ENCODE results near the gene ID4.

ID4 gene

DNA sequence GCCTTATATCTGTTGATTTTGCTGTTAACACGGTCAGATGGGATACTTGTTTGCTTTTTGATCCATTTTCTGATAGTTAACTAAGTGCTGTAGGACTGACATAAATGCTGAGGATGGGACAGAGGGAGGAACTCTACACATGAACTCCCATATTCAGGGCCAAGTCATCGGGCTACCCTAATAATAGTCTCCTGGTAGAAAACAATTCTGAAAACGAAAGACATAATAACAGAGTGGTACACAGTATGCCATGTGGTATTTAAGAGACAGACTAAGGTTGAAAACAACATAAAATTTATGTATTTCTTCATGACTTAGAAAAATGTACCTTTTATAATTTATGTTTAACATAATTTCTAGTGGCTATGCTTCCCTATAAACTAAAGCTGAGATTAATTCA, 12.0 kb downstream of the ID4 start:
- no peak overlapping the region for H3K23ac ChIP-seq (ENCODE audit: low read length)
- H4K8ac ChIP-seq (ENCODE audit: low read depth, low read length): no peak overlapping the region
- no peak overlapping the region for H4K91ac ChIP-seq (ENCODE audit: low read depth, low read length)
- no peak overlapping the region for H3K18ac ChIP-seq (ENCODE audit: low read length)
- H4K12ac ChIP-seq (ENCODE audit: low read depth, low read length): no peak overlapping the region
- H2BK12ac ChIP-seq (ENCODE audit: low read length): no peak overlapping the region
- no peaks in the 10 kb centered on the region for H3K27me3 ChIP-seq (ENCODE audit: insufficient read depth, low read length)
- H3K79me1 ChIP-seq (ENCODE audit: low read length): peaks cover 9% of the 10 kb centered on the region
- H2AK5ac ChIP-seq (ENCODE audit: low read length): no peak overlapping the region
- peaks cover 10 to 16% of the 10 kb centered on the region in 2 experiments for H3K4me1 ChIP-seq (ENCODE audit: control insufficient read depth in 1 of 2, insufficient read depth in 2 of 2, low read length in 2 of 2)
- no CpG with 5 or more reads among the region's 3 CpGs for WGBS (ENCODE audit: extremely low coverage, insufficient coverage, insufficient read length)
- DNase-seq: no peak
- H3K4me2 ChIP-seq (ENCODE audit: low read length): no peak overlapping the region
- no peak overlapping the region for H2BK5ac ChIP-seq (ENCODE audit: low read depth, low read length, poor library complexity)
- no peaks in the 10 kb centered on the region for H3K9me3 ChIP-seq (ENCODE audit: insufficient read depth, low read depth, low read length)
- H3K4ac ChIP-seq (ENCODE audit: low read depth, low read length): no peak overlapping the region
- H3K79me2 ChIP-seq (ENCODE audit: control insufficient read depth, insufficient read depth, low read length, poor library complexity): no peaks in the 10 kb centered on the region
- no peak overlapping the region for H2BK120ac ChIP-seq (ENCODE audit: insufficient read depth, low read length, poor library complexity)
- H3K4me3 ChIP-seq (ENCODE audit: low read depth, low read length): no peak overlapping the region
- H2AFZ ChIP-seq (ENCODE audit: insufficient read depth, low read length, poor library complexity): no peak overlapping the region
- H3K9ac ChIP-seq (ENCODE audit: low read length): no peak overlapping the region
- H3K14ac ChIP-seq (ENCODE audit: low read length): no peak overlapping the region
- no peak overlapping the region for H3K27ac ChIP-seq (ENCODE audit: low read depth, low read length)
- H3K36me3 ChIP-seq (ENCODE audit: control insufficient read depth in 1 of 2, insufficient read depth in 2 of 2, low read length in 2 of 2): no peaks in the 10 kb centered on the region

DNA sequence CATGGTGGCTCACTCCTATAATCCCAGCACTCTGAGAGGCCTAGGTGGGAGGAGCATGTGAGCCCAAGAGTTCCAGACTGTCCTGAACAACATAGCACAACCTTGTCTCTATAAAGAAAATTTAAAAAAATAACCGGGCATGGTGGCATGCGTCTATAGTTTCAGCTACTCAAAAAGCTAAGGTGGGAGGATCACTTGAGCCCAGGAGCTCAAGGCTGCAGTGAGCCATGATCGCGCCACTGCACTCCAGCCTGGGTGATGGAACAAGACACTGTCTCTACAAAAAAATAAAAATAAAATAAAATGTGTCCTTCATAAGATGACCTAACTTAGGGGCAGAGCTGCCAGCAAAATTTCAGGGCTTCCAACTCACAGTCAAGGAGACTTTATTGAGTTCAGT, 12.6 kb downstream of the ID4 start:
- Histone ChIP-seq H3K4me3 (ENCODE audit: low read depth, low read length) (no peak overlapping the region), H2BK120ac (ENCODE audit: insufficient read depth, low read length, poor library complexity) (no peak overlapping the region), H4K8ac (ENCODE audit: low read depth, low read length) (no peak overlapping the region), H3K9me3 (ENCODE audit: insufficient read depth, low read depth, low read length) (no peaks in the 10 kb centered on the region), H2AK5ac (ENCODE audit: low read length) (no peak overlapping the region), H3K79me1 (ENCODE audit: low read length) (peaks cover 9% of the 10 kb centered on the region), H3K23ac (ENCODE audit: low read length) (no peak overlapping the region), H3K4me1 (ENCODE audit: control insufficient read depth in 1 of 2, insufficient read depth in 2 of 2, low read length in 2 of 2) (peaks cover 10% of the 10 kb centered on the region in 2 experiments), H4K12ac (ENCODE audit: low read depth, low read length) (no peak overlapping the region), H2AFZ (ENCODE audit: insufficient read depth, low read length, poor library complexity) (no peak overlapping the region), H3K9ac (ENCODE audit: low read length) (no peak overlapping the region), H3K27ac (ENCODE audit: low read depth, low read length) (no peak overlapping the region), H3K27me3 (ENCODE audit: insufficient read depth, low read length) (no peaks in the 10 kb centered on the region), H3K4me2 (ENCODE audit: low read length) (no peak overlapping the region), H3K14ac (ENCODE audit: low read length) (no peak overlapping the region), H2BK5ac (ENCODE audit: low read depth, low read length, poor library complexity) (no peak overlapping the region), H3K79me2 (ENCODE audit: control insufficient read depth, insufficient read depth, low read length, poor library complexity) (no peaks in the 10 kb centered on the region), H2BK12ac (ENCODE audit: low read length) (no peak overlapping the region), H3K36me3 (ENCODE audit: control insufficient read depth in 1 of 2, insufficient read depth in 2 of 2, low read length in 2 of 2) (no peaks in the 10 kb centered on the region), H3K4ac (ENCODE audit: low read depth, low read length) (no peak overlapping the region), H3K18ac (ENCODE audit: low read length) (no peak overlapping the region), H4K91ac (ENCODE audit: low read depth, low read length) (no peak overlapping the region)
- WGBS (ENCODE audit: extremely low coverage, insufficient coverage, insufficient read length): no CpG with 5 or more reads among the region's 4 CpGs
- DNase-seq: no peak

DNA sequence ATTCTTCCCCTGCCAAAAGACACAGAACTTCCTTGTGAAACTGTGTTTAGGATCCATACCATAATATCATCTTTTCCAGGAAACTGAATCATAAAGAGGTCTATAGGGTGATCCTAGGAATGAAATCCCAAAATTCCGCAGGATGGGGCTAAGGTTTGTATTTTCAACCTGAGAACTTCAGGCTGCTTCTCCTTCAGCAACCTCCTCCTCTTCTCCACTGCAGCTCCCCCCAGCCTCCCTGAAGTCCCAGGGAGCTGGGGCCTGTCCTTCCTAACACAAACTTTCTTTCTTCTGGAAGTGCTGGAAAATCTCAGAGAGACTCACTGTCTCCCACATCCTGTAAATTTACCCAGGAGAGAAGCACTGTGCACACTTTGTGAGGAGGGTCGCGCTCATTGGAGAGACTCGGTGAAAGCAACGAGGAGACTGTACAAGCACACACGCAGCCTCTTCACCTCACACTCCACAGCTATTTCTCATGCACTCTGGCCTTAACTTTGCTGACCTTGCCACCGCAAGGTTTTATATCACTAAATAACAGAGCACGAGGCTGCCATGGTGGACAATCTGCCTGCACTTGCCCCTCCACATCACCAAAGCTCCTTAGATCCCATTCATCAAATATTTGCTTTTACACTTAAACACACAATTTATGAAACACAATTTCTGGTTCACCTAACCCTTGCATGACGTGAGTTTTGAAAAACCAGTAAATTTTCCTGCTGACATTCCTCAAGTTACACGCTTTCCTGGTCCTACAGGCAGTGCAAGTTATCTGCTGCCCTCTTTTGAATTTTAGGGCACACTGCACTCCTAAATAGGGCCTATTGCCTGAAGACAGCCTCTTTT, 14.3 kb downstream of the ID4 start:
- Histone ChIP-seq H3K23ac (ENCODE audit: low read length) (no peak overlapping the region), H3K27me3 (ENCODE audit: insufficient read depth, low read length) (no peaks in the 10 kb centered on the region), H3K36me3 (ENCODE audit: control insufficient read depth in 1 of 2, insufficient read depth in 2 of 2, low read length in 2 of 2) (no peaks in the 10 kb centered on the region), H3K9me3 (ENCODE audit: insufficient read depth, low read depth, low read length) (no peaks in the 10 kb centered on the region), H4K12ac (ENCODE audit: low read depth, low read length) (no peak overlapping the region), H3K79me2 (ENCODE audit: control insufficient read depth, insufficient read depth, low read length, poor library complexity) (no peaks in the 10 kb centered on the region), H3K9ac (ENCODE audit: low read length) (no peak overlapping the region), H3K27ac (ENCODE audit: low read depth, low read length) (peak overlapping the region; percentile 8), H4K91ac (ENCODE audit: low read depth, low read length) (peak overlapping the region; percentile 59), H2AFZ (ENCODE audit: insufficient read depth, low read length, poor library complexity) (no peak overlapping the region), H3K4ac (ENCODE audit: low read depth, low read length) (no peak overlapping the region), H3K79me1 (ENCODE audit: low read length) (peaks cover 5% of the 10 kb centered on the region), H3K4me1 (ENCODE audit: control insufficient read depth in 1 of 2, insufficient read depth in 2 of 2, low read length in 2 of 2) (peaks cover 3 to 4% of the 10 kb centered on the region in 2 experiments), H3K4me3 (ENCODE audit: low read depth, low read length) (no peak overlapping the region), H2BK120ac (ENCODE audit: insufficient read depth, low read length, poor library complexity) (peak overlapping the region; percentile 58), H3K4me2 (ENCODE audit: low read length) (peak overlapping the region; percentile 26), H2BK5ac (ENCODE audit: low read depth, low read length, poor library complexity) (peak overlapping the region; percentile 58), H4K8ac (ENCODE audit: low read depth, low read length) (peak overlapping the region; percentile 7), H3K18ac (ENCODE audit: low read length) (peak overlapping the region; percentile 7), H2BK12ac (ENCODE audit: low read length) (peak overlapping the region; percentile 62), H3K14ac (ENCODE audit: low read length) (peak overlapping the region; percentile 26), H2AK5ac (ENCODE audit: low read length) (no peak overlapping the region)
- DNase-seq: peak; percentile 51 to 77
- WGBS (ENCODE audit: extremely low coverage, insufficient coverage, insufficient read length): no CpG with 5 or more reads among the region's 10 CpGs

DNA sequence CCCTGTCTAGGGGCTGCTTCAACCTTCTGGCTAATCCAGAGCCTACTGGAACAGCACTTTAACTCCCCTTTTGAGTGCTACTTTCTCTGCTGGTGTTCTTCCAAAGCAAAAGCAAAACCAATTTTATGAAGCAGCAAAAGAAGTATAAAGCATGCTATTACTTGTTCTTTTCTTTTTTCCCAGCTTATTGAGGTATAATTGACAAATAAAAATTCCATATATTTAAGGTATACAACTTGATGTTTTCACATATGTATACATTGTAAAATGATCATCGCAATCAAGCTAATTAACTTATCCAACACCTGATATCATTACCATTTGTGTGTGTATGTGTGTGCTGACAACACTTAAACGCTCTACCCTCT, 14.9 kb downstream of the ID4 start:
- Histone ChIP-seq H3K27me3 (ENCODE audit: insufficient read depth, low read length) (no peaks in the 10 kb centered on the region), H3K36me3 (ENCODE audit: control insufficient read depth in 1 of 2, insufficient read depth in 2 of 2, low read length in 2 of 2) (no peaks in the 10 kb centered on the region), H2BK120ac (ENCODE audit: insufficient read depth, low read length, poor library complexity) (no peak overlapping the region), H3K27ac (ENCODE audit: low read depth, low read length) (no peak overlapping the region), H3K4me1 (ENCODE audit: control insufficient read depth in 1 of 2, insufficient read depth in 2 of 2, low read length in 2 of 2) (peaks cover 3 to 4% of the 10 kb centered on the region in 2 experiments), H2AFZ (ENCODE audit: insufficient read depth, low read length, poor library complexity) (no peak overlapping the region), H4K12ac (ENCODE audit: low read depth, low read length) (no peak overlapping the region), H3K9me3 (ENCODE audit: insufficient read depth, low read depth, low read length) (no peaks in the 10 kb centered on the region), H3K4me2 (ENCODE audit: low read length) (no peak overlapping the region), H3K79me2 (ENCODE audit: control insufficient read depth, insufficient read depth, low read length, poor library complexity) (no peaks in the 10 kb centered on the region), H2BK5ac (ENCODE audit: low read depth, low read length, poor library complexity) (no peak overlapping the region), H3K23ac (ENCODE audit: low read length) (no peak overlapping the region), H3K4ac (ENCODE audit: low read depth, low read length) (no peak overlapping the region), H4K91ac (ENCODE audit: low read depth, low read length) (no peak overlapping the region), H3K9ac (ENCODE audit: low read length) (no peak overlapping the region), H2BK12ac (ENCODE audit: low read length) (no peak overlapping the region), H3K4me3 (ENCODE audit: low read depth, low read length) (no peak overlapping the region), H3K14ac (ENCODE audit: low read length) (no peak overlapping the region), H3K18ac (ENCODE audit: low read length) (no peak overlapping the region), H2AK5ac (ENCODE audit: low read length) (no peak overlapping the region), H4K8ac (ENCODE audit: low read depth, low read length) (no peak overlapping the region), H3K79me1 (ENCODE audit: low read length) (peaks cover 5% of the 10 kb centered on the region)
- DNase-seq: no peak
- no CpG with 5 or more reads among the region's 2 CpGs for WGBS (ENCODE audit: extremely low coverage, insufficient coverage, insufficient read length)
